ENCODE data around the gene DNM3.

Gene DNM3

DNA sequence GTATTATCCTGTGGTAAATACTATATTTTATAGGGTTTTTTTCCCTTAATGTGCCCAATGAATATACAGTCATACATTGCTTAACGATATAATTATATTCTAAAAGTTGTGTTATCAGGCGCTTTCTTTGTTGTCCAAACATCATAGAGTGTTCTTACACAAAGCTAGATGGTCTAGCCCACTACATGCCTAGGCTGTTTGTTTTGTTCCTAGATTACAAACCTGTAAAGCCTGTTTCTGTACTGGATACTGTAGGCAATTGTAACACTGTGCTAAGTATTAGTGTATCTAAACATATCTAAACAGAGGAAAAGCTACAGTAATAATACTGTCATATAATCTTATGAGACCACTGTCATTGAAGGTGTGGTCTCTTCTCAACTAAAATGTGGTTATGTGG is 336.6 kb downstream of the DNM3 start:
- DNase-seq (ENCODE audit: low spot score) = no peak

DNA sequence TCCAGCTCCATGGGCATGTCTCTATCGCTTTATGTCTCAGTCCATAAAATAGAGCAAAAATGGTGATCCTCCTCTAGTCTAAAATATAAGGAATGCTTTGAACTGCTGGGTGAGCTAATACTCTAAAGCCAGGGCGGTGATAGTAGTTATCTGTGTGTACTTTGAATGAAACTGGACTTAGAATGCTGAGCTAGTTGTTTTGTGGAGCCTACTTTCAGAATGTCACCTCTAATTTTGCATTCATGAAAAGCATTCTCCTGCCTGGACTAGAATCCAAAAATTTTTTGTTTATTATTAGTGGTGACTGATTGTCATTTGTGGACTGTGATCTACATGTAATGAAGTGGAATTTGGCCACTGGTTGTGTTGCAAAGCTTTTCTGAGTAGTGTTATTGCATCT is 337.6 kb downstream of the DNM3 start:
- no peak for DNase-seq (ENCODE audit: low spot score)

GRCh38 chr1:172179918-172180317 is 338.6 kb downstream of the DNM3 start:
- no peak for DNase-seq (ENCODE audit: low spot score)

GRCh38 chr1:172180501-172181285 is 339.4 kb downstream of the DNM3 start:
- no peak for DNase-seq (ENCODE audit: low spot score)

- no peak for DNase-seq (ENCODE audit: low spot score)
These were observed 343.4 kb downstream of the DNM3 start for GRCh38 chr1:172184506-172185191.

- no peak for DNase-seq (ENCODE audit: low spot score)
These were observed 343.9 kb downstream of the DNM3 start for GRCh38 chr1:172185211-172185610.

DNA sequence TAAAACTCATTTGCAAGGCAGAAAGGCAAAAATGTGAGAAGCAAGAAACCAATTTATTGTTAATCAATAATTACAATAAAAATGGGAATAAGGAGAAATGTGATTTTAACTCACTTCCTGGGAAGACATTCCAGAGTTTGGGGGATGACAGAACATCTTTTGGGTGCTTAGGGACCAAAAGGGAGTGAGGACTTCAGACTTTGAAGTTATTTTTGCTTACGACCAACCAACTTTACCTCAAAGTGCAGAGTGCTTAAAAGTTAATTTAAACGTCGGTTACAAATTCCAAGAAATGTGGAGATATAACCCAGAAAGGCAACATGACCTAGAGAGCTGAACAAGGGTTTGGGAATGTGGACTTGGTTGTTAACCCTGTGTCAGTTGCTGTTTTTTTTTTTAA is 344.7 kb downstream of the DNM3 start:
- no peak for DNase-seq (ENCODE audit: low spot score)

DNA sequence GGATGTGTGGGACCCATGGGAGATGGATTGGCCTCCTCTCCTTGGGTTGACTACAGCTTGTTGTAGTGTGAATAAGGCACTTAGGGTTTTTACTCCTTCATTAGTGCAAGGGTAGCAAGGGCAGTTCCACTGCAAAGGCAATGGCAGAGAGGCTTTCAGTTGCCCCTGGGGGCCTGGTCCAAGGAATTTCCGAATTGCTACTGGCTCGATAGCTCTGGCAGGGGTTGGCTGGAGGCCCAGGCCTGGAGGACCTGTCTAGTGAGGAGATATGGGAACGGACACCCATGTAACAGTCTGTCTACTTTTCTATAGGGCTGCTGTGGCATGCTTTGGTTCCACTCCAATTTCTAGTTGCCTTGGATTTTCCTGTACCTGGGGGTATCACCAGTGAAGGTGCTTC is 360.3 kb downstream of the DNM3 start:
- DNase-seq (ENCODE audit: low spot score) = no peak

- no peak for DNase-seq (ENCODE audit: low spot score)
These were observed 362.0 kb downstream of the DNM3 start for GRCh38 chr1:172203135-172203823.

- DNase-seq (ENCODE audit: low spot score) = no peak
These were observed 362.6 kb downstream of the DNM3 start for GRCh38 chr1:172203902-172204301.

DNA sequence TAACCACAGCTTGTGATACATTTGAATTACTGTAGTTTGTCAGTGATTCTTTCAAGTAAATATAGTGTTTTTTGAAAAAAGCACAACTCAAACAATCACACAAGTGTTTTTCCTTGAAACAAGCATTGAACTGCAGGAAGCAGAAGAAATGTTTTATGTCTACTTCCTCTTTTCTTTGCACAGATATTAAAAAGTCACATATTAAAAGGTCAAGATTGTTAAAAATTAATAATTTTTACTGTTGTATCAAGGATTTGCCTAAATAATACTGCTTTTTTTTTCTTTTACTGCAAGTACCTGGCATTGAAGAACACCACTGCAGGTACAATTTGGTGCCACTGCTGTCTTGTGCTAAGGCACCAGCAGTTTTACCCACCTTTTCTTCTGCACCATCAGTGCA is 365.0 kb downstream of the DNM3 start:
- no peak for DNase-seq (ENCODE audit: low spot score)

GRCh38 chr1:172208635-172209034 is 367.3 kb downstream of the DNM3 start:
- DNase-seq (ENCODE audit: low spot score) = no peak

GRCh38 chr1:172211221-172211620 is 369.9 kb downstream of the DNM3 start:
- DNase-seq (ENCODE audit: low spot score) = no peak

- DNase-seq (ENCODE audit: low spot score) = no peak
These were observed 370.8 kb downstream of the DNM3 start for GRCh38 chr1:172212124-172212523.

DNA sequence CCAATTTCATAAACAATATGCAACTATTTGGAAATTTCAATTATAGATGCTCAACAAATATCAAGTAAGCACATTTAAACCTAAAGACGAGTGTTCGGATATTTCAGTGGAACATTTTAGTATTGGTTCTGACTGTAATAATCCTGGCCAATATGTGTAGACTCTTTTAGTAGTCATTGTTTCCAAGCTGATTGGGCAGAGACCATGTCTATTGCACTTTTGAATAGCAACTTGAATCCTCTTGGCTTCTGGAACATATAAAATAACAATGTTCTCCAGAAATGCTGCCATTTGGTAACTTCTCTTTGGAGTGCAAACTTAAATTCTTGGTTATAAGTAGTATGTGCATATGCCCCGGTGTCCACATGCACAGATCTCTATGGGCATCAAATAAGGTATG is 373.7 kb downstream of the DNM3 start:
- no peak for DNase-seq (ENCODE audit: low spot score)

DNA sequence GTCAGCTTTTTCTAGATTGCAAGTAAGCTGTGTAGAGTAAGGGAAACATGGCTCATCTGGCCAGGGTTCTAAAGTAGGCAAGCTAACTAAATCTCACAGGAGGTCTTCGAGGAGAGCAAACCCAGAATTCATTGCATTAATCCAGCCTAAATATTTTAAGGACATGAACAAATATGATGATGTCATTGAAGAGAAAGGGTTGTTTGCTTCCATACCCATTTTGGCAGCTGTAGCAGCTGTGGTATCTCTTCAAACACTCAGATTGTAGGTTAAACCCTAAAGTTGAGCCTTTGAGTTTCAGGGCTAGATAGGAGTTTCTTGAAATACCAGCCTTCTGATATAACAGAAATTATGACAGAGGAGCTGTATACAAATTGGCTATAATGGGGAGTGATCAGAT is 378.7 kb downstream of the DNM3 start:
- no peak for DNase-seq (ENCODE audit: low spot score)

GRCh38 chr1:172220376-172220775 is 379.1 kb downstream of the DNM3 start:
- no peak for DNase-seq (ENCODE audit: low spot score)

DNA sequence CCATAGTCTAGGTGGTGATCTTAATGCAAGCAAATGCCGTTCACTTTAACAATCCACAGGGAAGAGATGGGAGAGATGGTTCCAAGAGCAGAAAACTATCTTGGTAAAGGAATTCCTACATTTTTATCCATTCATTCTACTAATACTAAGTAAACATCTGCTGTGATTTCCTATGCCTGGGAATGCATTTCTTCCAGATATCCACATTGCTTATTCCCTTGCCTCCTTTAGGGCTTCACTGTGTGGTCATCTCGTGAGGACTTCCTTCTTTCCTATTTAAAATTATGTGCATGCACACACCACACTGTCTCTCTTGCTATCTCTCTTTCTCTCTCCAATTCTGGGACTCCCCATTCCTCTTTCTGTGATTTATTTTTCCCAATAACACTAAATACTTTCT is 380.1 kb downstream of the DNM3 start:
- no peak for DNase-seq (ENCODE audit: low spot score)

DNA sequence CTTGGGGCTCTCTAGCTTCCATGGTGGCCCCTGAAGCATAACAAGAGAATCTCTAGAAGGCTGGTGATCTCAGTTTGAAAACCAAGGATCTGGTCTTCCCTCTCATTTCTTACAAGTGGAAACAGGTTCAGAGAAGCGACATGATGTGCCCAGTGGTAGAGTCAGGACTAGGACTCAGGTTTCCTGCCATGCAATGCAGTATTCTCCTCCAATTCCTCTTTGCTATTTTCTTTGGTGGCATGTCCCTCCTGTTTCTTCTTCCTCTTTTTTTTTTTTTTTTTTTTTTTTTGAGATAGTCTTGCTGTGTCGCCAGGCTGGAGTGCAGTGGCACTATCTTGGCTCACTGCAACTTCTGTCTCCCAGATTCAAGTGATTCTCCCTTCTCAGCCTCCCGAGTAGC is 383.6 kb downstream of the DNM3 start:
- no peak for DNase-seq (ENCODE audit: low spot score)

DNA sequence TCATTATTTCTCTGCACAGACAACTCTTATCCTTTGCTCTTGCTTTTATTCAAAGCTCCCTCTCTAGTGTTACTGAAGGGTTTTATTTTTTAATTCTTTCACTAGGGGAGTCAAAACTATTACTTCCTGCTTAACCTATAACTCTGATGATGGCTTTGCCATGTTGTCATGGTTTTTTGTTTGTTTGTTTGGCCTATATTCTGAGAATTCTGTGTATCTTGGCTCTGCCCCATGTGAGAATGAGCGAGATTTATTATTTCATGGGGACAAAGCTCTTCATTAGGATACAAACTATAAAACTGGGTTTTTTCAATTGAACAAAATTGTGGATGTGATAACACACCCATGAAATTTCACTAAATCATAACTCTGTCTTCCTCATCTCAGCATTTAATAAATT is 388.6 kb downstream of the DNM3 start:
- DNase-seq (ENCODE audit: low spot score) = no peak

GRCh38 chr1:172230526-172230925 is 389.2 kb downstream of the DNM3 start:
- DNase-seq (ENCODE audit: low spot score) = no peak

DNA sequence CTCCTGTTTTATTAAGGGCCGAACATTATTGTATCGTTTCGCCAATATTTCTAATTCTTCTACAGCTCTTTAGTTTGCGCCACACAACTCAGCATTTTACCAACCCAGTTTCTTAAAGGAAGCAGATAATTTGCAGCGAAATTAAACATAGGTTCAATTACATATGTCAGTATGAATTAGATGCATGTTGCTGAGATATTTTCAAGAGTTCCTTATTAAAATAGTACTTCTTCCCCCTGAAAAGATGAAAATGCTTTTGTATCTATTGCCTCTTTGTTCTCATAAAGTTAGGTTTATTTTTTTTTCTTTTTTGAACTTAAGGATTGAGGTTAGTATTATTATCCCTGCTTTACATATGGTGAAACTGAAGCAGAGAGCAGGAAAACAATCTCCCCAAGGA is 395.7 kb downstream of the DNM3 start:
- DNase-seq (ENCODE audit: low spot score) = no peak

DNA sequence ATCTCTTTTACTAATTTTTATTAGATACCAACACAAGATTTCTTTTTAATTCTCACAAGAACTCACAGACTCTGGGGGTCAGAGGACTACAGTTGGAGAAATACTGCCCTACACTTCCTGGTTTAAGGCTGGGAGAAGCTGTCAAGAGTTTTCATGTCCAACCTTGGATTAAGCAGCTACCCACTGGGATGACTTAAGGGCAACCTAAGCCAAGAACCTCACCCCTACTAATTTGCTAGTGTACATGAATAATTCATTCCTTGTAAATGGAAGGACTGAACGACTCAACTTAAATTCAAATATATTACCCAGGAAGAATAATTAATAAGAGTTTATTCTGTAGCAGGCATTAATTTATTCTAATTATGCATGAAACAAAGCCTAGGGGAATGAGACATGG is 396.9 kb downstream of the DNM3 start:
- DNase-seq (ENCODE audit: low spot score) = no peak

All from COLO829 (cell line).